Ishikawa (cell line): ENCODE measurements around the gene MCM6.

Experiments
- CEBPB ChIP-seq: IDR thresholded peaks from 2 replicates; pipeline ENCODE4 v1.6.1; 2012
- CREB1 ChIP-seq: IDR thresholded peaks from 2 replicates; pipeline ENCODE4 v1.6.1; 2012; ENCODE audit warnings: low read depth
- EGR1 ChIP-seq: IDR thresholded peaks from 2 replicates; pipeline ENCODE4 v1.6.1; 2012
- EP300 ChIP-seq: IDR thresholded peaks from 2 replicates; pipeline ENCODE4 v1.6.1; 2012; ENCODE audit warnings: borderline replicate concordance
- FOXM1 ChIP-seq: IDR thresholded peaks from 2 replicates; pipeline ENCODE4 v1.6.1; 2012; ENCODE audit warnings: low read depth, borderline replicate concordance
- NFIC ChIP-seq: IDR thresholded peaks from 2 replicates; pipeline ENCODE4 v1.6.1; 2012
- RAD21 ChIP-seq: IDR thresholded peaks from 2 replicates; pipeline ENCODE4 v1.6.1; 2012; ENCODE audit warnings: low read depth
- REST ChIP-seq: IDR thresholded peaks from 2 replicates; pipeline ENCODE4 v1.6.1; 2012; ENCODE audit warnings: low read depth, mild to moderate bottlenecking
- TAF1 ChIP-seq: IDR thresholded peaks from 2 replicates; pipeline ENCODE4 v1.6.1; 2012; ENCODE audit warnings: low read depth, mild to moderate bottlenecking
- TCF12 ChIP-seq: IDR thresholded peaks from 2 replicates; pipeline ENCODE4 v1.6.1; 2012; ENCODE audit warnings: low read depth
- TEAD4 ChIP-seq: IDR thresholded peaks from 2 replicates; pipeline ENCODE4 v1.6.1; 2012
- YY1 ChIP-seq: IDR thresholded peaks from 2 replicates; pipeline ENCODE4 v1.6.1; 2012; ENCODE audit warnings: low read depth
- ZBTB7A ChIP-seq: IDR thresholded peaks from 2 replicates; pipeline ENCODE4 v1.6.1; 2012; ENCODE audit warnings: low read depth
- TF ChIP-seq, protein P1 (sequence below): IDR thresholded peaks from 2 replicates; pipeline ENCODE4 v1.6.1; 2012
- TF ChIP-seq, protein P2 (sequence below): IDR thresholded peaks from 2 replicates; pipeline ENCODE4 v1.6.1; 2012

MCM6 gene

GRCh38 chr2:135849087-135849486 lies 27.2 kb downstream of the MCM6 start:
- TF ChIP-seq, protein P1, sequence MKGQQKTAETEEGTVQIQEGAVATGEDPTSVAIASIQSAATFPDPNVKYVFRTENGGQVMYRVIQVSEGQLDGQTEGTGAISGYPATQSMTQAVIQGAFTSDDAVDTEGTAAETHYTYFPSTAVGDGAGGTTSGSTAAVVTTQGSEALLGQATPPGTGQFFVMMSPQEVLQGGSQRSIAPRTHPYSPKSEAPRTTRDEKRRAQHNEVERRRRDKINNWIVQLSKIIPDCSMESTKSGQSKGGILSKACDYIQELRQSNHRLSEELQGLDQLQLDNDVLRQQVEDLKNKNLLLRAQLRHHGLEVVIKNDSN = no peak
- TF ChIP-seq TCF12 (no peak), ZBTB7A (no peak), FOXM1 (no peak)

GRCh38 chr2:135845997-135846396 lies 30.2 kb downstream of the MCM6 start:
- TF ChIP-seq NFIC (no peak), EGR1 (no peak), REST (no peak), FOXM1 (no peak), CREB1 (no peak), RAD21 (no peak), EP300 (no peak), CEBPB (no peak), YY1 (no peak), TEAD4 (no peak), ZBTB7A (no peak)
- TF ChIP-seq, protein P2, sequence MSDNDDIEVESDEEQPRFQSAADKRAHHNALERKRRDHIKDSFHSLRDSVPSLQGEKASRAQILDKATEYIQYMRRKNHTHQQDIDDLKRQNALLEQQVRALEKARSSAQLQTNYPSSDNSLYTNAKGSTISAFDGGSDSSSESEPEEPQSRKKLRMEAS = no peak
- TF ChIP-seq, protein P1 = no peak

DNA sequence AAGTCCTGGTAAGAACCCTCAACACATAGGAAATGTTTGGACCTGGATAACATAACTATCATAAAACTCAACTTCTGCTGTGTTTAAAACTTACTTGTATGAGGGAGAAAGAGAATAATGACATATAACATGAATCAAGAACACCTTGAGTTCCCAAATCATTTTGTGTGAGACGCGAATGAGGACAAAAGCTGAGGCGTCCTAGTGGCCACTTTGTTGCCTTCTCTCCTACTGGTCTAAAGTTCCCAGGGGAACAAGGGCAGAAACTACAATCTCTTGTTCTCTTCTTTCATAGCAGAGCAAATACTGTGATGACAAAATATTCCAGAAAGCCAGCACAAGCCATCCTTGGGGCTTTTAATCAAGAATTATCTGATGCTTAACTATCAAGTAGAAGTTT lies 31.0 kb downstream of the MCM6 start:
- TF ChIP-seq TCF12 = no peak
- no peak for TF ChIP-seq FOXM1
- no peak for TF ChIP-seq EP300
- no peak for TF ChIP-seq TAF1
- no peak for TF ChIP-seq ZBTB7A
- no peak for TF ChIP-seq NFIC
- no peak for TF ChIP-seq CREB1
- no peak for TF ChIP-seq EGR1
- no peak for TF ChIP-seq RAD21
- TF ChIP-seq YY1 = no peak
- TF ChIP-seq CEBPB = no peak
- TF ChIP-seq, protein P2 = no peak
- TF ChIP-seq, protein P1 = no peak
- no peak for TF ChIP-seq TEAD4
- TF ChIP-seq REST = no peak

DNA sequence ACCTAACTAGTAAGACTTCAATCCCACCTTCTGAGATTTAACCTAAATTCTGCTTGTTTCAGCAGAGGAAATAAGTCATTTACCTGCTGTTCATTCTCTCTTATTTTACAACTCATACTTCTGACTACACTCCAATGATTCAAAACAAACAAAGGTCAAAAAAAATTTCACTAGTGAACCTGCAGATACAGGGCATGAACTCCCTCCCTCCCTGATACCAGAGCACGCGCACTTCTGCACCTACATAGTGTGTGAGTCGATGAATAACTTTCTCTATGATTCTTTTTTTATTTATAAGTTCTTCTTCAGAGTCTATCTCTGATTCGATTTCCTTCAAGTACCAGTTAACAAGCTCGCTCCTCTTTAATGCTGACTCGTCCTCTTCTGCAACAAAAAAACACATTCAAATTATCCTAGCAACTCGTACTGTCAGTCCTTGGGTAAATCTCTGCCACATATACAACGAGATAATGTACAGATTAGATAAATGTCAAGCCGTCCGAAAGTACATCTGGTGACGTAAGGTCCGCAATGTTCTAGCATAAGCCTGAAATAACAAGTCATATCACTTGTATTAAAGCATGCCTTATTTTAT lies 31.8 kb downstream of the MCM6 start:
- TF ChIP-seq TCF12 = no peak
- no peak for TF ChIP-seq TEAD4
- no peak for TF ChIP-seq NFIC
- no peak for TF ChIP-seq CEBPB
- no peak for TF ChIP-seq TAF1

- TF ChIP-seq, protein P2 = no peak
- TF ChIP-seq YY1 = no peak
- no peak for TF ChIP-seq REST
- no peak for TF ChIP-seq EP300
- no peak for TF ChIP-seq TCF12
- TF ChIP-seq CEBPB = no peak
- TF ChIP-seq RAD21 = no peak
- no peak for TF ChIP-seq NFIC
- no peak for TF ChIP-seq CREB1
- TF ChIP-seq TEAD4 = no peak
- TF ChIP-seq ZBTB7A = no peak
- no peak for TF ChIP-seq EGR1
- no peak for TF ChIP-seq TAF1
- no peak for TF ChIP-seq FOXM1
- TF ChIP-seq, protein P1 = no peak
Measured at GRCh38 chr2:135843671-135844070, 32.6 kb downstream of the MCM6 start.
